SK-N-SH (cell line): Measurements from ENCODE around the gene KLHL28. TPM values are rescaled to one million over a fixed set of nuclear protein-coding genes. Genes with fewer than 3 reads are reported as not detected.

Experiments used
- CTCF ChIA-PET: fragments of 300-600, 350-600 bp; formaldehyde crosslinking; extraction: SDS; loops from one replicate; lab custom pipeline; 2021; lab: Yijun Ruan, JAX
- POLR2A ChIA-PET: fragments of 350-600 bp; sonication (Branson Sonifier 250); formaldehyde crosslinking; extraction: SDS; loops from one replicate; lab custom pipeline; 2020; ENCODE audit warnings: antibody characterized with exemption, inconsistent platforms; lab: Yijun Ruan, JAX
- DNase-seq: peaks from one replicate; pipeline ENCODE4 v3.0.0; 2012
- H2AFZ ChIP-seq: fragments of 200-600 bp; sonication (generic); 2 replicates; pipeline ENCODE4 v1.8.1; 2016; ENCODE audit warnings: antibody characterized with exemption, mild to moderate bottlenecking, low read depth
- H3F3A ChIP-seq: fragments of 200-600 bp; sonication (generic); replicated peaks from 2 replicates; pipeline ENCODE3; 2016; ENCODE audit warnings: antibody characterized with exemption, mild to moderate bottlenecking; ENCODE audit not compliant: insufficient read depth
- H3K27ac ChIP-seq, 2 experiments: fragments of 200-500 bp in 1 of 2; fragments of 200-600 bp in 1 of 2; sonication (Bioruptor generic) in 1 of 2; sonication (generic), shearing (Covaris generic) in 1 of 2; 2 replicates each; pipeline versions ENCODE4 v1.5.1 to v1.6.1; 2014 to 2016; ENCODE audit warnings: low read depth in 2 of 2, inconsistent platforms in 1 of 2, low read length in 1 of 2, mild to moderate bottlenecking in 1 of 2, mixed read lengths in 1 of 2
- H3K27me3 ChIP-seq: fragments of 200-600 bp; sonication (generic), shearing (Covaris generic); 2 replicates; pipeline ENCODE4 v1.6.1; 2016; ENCODE audit warnings: mixed run types; ENCODE audit not compliant: insufficient read depth
- H3K36me3 ChIP-seq, 2 experiments: fragments of 200-500 bp in 1 of 2; fragments of 200-600 bp in 1 of 2; sonication (Bioruptor generic) in 1 of 2; sonication (generic) in 1 of 2; replicated peaks in 1 of 2; 2 replicates each; pipeline versions ENCODE3 to v1.5.1; 2014 to 2016; ENCODE audit warnings: low read length in 1 of 2, mild to moderate bottlenecking in 1 of 2; ENCODE audit not compliant: insufficient read depth in 2 of 2, control insufficient read depth in 1 of 2
- H3K4me1 ChIP-seq, 2 experiments: fragments of 200-500 bp in 1 of 2; fragments of 200-600 bp in 1 of 2; sonication (Bioruptor generic) in 1 of 2; sonication (generic), shearing (Covaris generic) in 1 of 2; 2 replicates each; pipeline versions ENCODE4 v1.5.1 to v1.6.1; 2014 to 2016; ENCODE audit warnings: low read depth in 1 of 2, low read length in 1 of 2, mixed run types in 1 of 2; ENCODE audit not compliant: insufficient read depth in 2 of 2, control insufficient read depth in 1 of 2
- H3K4me2 ChIP-seq: fragments of 200-600 bp; sonication (generic), shearing (Covaris generic); 2 replicates; pipeline ENCODE4 v1.6.1; 2017; ENCODE audit warnings: mixed run types
- H3K4me3 ChIP-seq, 2 experiments: fragments of 200-500 bp in 1 of 2; fragments of 200-600 bp in 1 of 2; sonication (Bioruptor generic) in 1 of 2; sonication (generic), shearing (Covaris generic) in 1 of 2; 2 replicates each; pipeline versions ENCODE4 v1.5.1 to v1.8.1; 2014 to 2016; ENCODE audit warnings: low read depth in 2 of 2, inconsistent platforms in 1 of 2, low read length in 1 of 2, mild to moderate bottlenecking in 1 of 2, mixed read lengths in 1 of 2, moderate library complexity in 1 of 2
- H3K79me2 ChIP-seq: fragments of 200-600 bp; sonication (generic); 2 replicates; pipeline ENCODE4 v1.8.1; 2017; ENCODE audit warnings: mild to moderate bottlenecking; ENCODE audit not compliant: insufficient read depth
- H3K9ac ChIP-seq: fragments of 200-600 bp; sonication (generic); 2 replicates; pipeline ENCODE4 v1.6.1; 2017; ENCODE audit warnings: mixed run types
- H3K9me2 ChIP-seq: fragments of 200-600 bp; sonication (generic); 2 replicates; pipeline ENCODE4 v1.6.1; 2017; ENCODE audit warnings: mixed run types
- H3K9me3 ChIP-seq: fragments of 200-600 bp; sonication (generic); 2 replicates; pipeline ENCODE4 v1.6.1; 2017; ENCODE audit warnings: mixed run types, mild to moderate bottlenecking, moderate library complexity
- H4K20me1 ChIP-seq: fragments of 200-600 bp; sonication (generic); 2 replicates; pipeline ENCODE4 v1.6.1; 2017; ENCODE audit warnings: mild to moderate bottlenecking, mixed run types; ENCODE audit not compliant: insufficient read depth
- EP300 ChIP-seq, 2 experiments: IDR thresholded peaks; 2 replicates each; pipeline versions ENCODE4 v1.4.0 to v1.6.1; 2012; ENCODE audit warnings: borderline replicate concordance in 1 of 2, low read depth in 1 of 2, low read length in 1 of 2
- EZH2phosphoT487 ChIP-seq: fragments of 200-600 bp; sonication (generic); IDR thresholded peaks from 2 replicates; pipeline ENCODE4 v1.6.1; 2017; ENCODE audit warnings: low read depth, mixed run types, mild to moderate bottlenecking, antibody characterized with exemption, moderate library complexity, borderline replicate concordance
- FOSL2 ChIP-seq: IDR thresholded peaks from 2 replicates; pipeline ENCODE4 v1.4.0; 2012; ENCODE audit warnings: low read depth, mild to moderate bottlenecking, moderate library complexity, borderline replicate concordance
- FOXM1 ChIP-seq: IDR thresholded peaks from 2 replicates; pipeline ENCODE4 v1.4.0; 2012; ENCODE audit warnings: low read depth, mild to moderate bottlenecking
- GATA2 ChIP-seq: sonication (generic); formaldehyde crosslinking; IDR thresholded peaks from 2 replicates; pipeline ENCODE4 v1.5.0; 2020; ENCODE audit warnings: mild to moderate bottlenecking, missing genetic modification reagents
- JUND ChIP-seq: IDR thresholded peaks from 2 replicates; pipeline ENCODE4 v1.4.0; 2012
- MEF2A ChIP-seq: IDR thresholded peaks from 2 replicates; pipeline ENCODE4 v1.4.0; 2012; ENCODE audit warnings: low read depth, borderline replicate concordance
- MXI1 ChIP-seq: IDR thresholded peaks from 2 replicates; pipeline ENCODE4 v1.6.1; 2012; ENCODE audit warnings: mild to moderate bottlenecking, low read depth, low read length, improper control_type of control experiment
- NRF1 ChIP-seq: IDR thresholded peaks from 2 replicates; pipeline ENCODE4 v1.6.1; 2012; ENCODE audit warnings: low read depth, mild to moderate bottlenecking, low read length
- POLR2AphosphoS5 ChIP-seq: IDR thresholded peaks from 2 replicates; pipeline ENCODE4 v1.6.1; 2012; ENCODE audit warnings: low read depth, low read length
- REST ChIP-seq: IDR thresholded peaks from 2 replicates; pipeline ENCODE4 v1.6.1; 2012; ENCODE audit warnings: mild to moderate bottlenecking, low read depth, low read length, moderate library complexity
- SIN3A ChIP-seq: IDR thresholded peaks from 2 replicates; pipeline ENCODE4 v1.6.1; 2012; ENCODE audit warnings: low read depth, mild to moderate bottlenecking, low read length, moderate library complexity, borderline replicate concordance
- TAF1 ChIP-seq: IDR thresholded peaks from 2 replicates; pipeline ENCODE4 v1.6.1; 2012; ENCODE audit warnings: low read depth, mild to moderate bottlenecking, low read length, moderate library complexity, borderline replicate concordance
- TCF12 ChIP-seq: IDR thresholded peaks from 2 replicates; pipeline ENCODE4 v1.4.0; 2012
- USF1 ChIP-seq: IDR thresholded peaks from 2 replicates; pipeline ENCODE4 v1.4.0; 2012; ENCODE audit warnings: low read depth, borderline replicate concordance
- USF2 ChIP-seq: fragments of 150-350 bp; IDR thresholded peaks from 2 replicates; pipeline ENCODE4 v1.6.1; 2017; ENCODE audit warnings: antibody characterized with exemption, low read length, low read depth, borderline replicate concordance
- WGBS: methylation state at CpG from one replicate; pipeline ENCODE4 v1.1.6; 2017; ENCODE audit warnings: low lambda C conversion rate; 5-methylcytosine and 5-hydroxymethylcytosine counted together
- polyA plus RNA-seq, 3 experiments: library from polyadenylated mRNA; depleted of rRNA; stranded (reverse); fragments of >200 nt; gene quantifications; 2 replicates each; pipeline ENCODE4 v1.2.3, GENCODE V29; 2012

KLHL28 gene
- polyA plus RNA-seq, 1 of the 3 experiments (the other 2 are of a cell fraction): 0.72 TPM

- TF ChIP-seq EZH2phosphoT487 (no peak), USF1 (no peak), POLR2AphosphoS5 (no peak)
Observed at GRCh38 chr14:44990533-44990932, 28.8 kb upstream of the KLHL28 start (continued).

DNA sequence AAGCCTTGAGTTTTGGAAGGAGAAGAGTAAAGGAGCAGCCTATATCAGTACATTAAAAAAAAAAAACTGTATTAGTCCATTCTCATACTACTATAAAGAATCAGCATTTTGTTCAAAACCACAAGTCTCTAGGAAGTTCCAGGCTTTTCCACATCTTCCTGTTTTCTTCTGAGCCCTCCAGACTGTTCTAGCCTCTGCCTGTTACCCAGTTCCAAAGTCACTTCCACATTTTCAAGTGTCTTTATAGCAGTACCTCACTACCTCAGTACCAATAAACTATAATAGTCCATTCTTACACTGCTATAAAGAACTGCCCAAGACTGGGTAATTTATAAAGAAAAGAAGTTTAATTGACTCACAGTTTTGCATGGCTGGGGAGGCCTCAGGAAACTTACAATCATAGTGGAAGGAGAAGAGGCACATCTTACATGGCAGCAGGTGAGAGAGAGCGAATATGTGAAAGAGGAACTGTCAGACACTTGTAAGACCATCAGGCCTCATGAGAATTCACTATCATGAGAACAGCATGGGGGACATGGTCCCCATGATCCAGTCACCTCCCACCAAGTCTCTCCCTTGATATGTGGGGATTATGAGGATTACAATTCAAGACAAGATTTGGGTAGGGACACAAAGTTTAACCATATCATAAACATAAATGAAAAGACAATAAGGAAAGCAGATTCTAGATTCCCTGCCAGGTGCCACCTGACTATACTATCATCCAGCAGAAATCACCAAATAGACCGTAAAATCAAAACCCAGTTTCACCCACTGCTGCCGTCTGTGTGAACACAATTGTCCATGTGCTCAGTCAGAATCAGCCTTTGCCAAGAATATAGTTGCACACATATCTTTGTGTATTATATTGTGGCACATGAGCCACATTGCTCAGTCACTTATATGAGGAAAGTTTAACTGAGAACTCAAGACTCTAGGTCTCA lies 28.0 kb upstream of the KLHL28 start:
- Histone ChIP-seq H3K79me2 (no peaks in the 10 kb centered on the region), H3K9ac (no peak overlapping the region), H3K27ac (no peak overlapping the region)
- 95% methylated on average over 3 of the region's 3 CpGs for WGBS
- TF ChIP-seq EZH2phosphoT487: no peak
- TF ChIP-seq USF2: no peak
- TF ChIP-seq EP300 (IDR thresholded peaks at IDR 0.05; ENCODE audit: borderline replicate concordance in 1 of 2, low read depth in 1 of 2, low read length in 1 of 2): no peak
- TF ChIP-seq MXI1: no peak
- no peak for TF ChIP-seq NRF1
- TF ChIP-seq TCF12: no peak
- TF ChIP-seq FOSL2: no peak
- no peak for TF ChIP-seq SIN3A
- no peak for TF ChIP-seq JUND
- no peak for TF ChIP-seq REST
- TF ChIP-seq FOXM1: no peak
- no peak for TF ChIP-seq MEF2A
- no peak for TF ChIP-seq GATA2 (CRISPR knock-in tag)
- TF ChIP-seq TAF1: no peak
- TF ChIP-seq, all 33 proteins: peak for 0
- Histone ChIP-seq H3K9me2 (no peaks in the 10 kb centered on the region), H3K4me3 (no peak overlapping the region), H3F3A (no peaks in the 10 kb centered on the region), H3K4me2 (no peak overlapping the region), H3K27me3 (no peaks in the 10 kb centered on the region), H2AFZ (no peak overlapping the region), H3K4me1 (no peaks in the 10 kb centered on the region), H3K9me3 (no peaks in the 10 kb centered on the region), H3K36me3 (no peaks in the 10 kb centered on the region), H4K20me1 (no peaks in the 10 kb centered on the region)
- ChIA-PET CTCF (no interaction called here), POLR2A (no interaction called here)
- DNase-seq: no peak
